H1 (cell line): Measurements from ENCODE around the gene INHA. TPM values are rescaled to one million over a fixed set of nuclear protein-coding genes. Genes with fewer than 3 reads are reported as not detected.

Experiments used
- CTCF ChIA-PET: fragments of 300-600 bp; sonication (Branson Sonifier 250); formaldehyde crosslinking; loops from one replicate; lab custom pipeline; 2021; ENCODE audit not compliant: partially characterized antibody; lab: Charles Lee
- POLR2A ChIA-PET: fragments of 300-600 bp; sonication (Branson Sonifier 250); formaldehyde crosslinking; loops from one replicate; lab custom pipeline; 2021; ENCODE audit warnings: inconsistent platforms; ENCODE audit not compliant: partially characterized antibody; lab: Charles Lee
- DNase-seq, 2 experiments: peaks; one replicate each; pipeline versions ENCODE4 v3.0.0 to v3.0.0-alpha.2; 2010 to 2022; ENCODE audit warnings: low spot score in 2 of 2, low read depth in 1 of 2, mixed read lengths in 1 of 2
- FAIRE-seq: peaks from 2 replicates; lab custom pipeline; 2011; peaks lifted over from hg19 to GRCh38; lab: Jason Lieb, UNC
- H2AFZ ChIP-seq: 2 replicates; pipeline ENCODE4 v1.8.1; 2012; ENCODE audit warnings: low read length, inconsistent platforms
- H2AK5ac ChIP-seq: 2 replicates; pipeline ENCODE4 v1.6.1; 2013; ENCODE audit warnings: low read depth, low read length
- H2BK120ac ChIP-seq: replicated peaks from 2 replicates; pipeline ENCODE3; 2013; ENCODE audit warnings: low read depth, low read length, inconsistent platforms
- H2BK12ac ChIP-seq: 2 replicates; pipeline ENCODE4 v1.6.1; 2013; ENCODE audit warnings: low read depth, low read length
- H2BK15ac ChIP-seq: 2 replicates; pipeline ENCODE4 v1.6.1; 2013; ENCODE audit warnings: low read length
- H2BK20ac ChIP-seq: 2 replicates; pipeline ENCODE4 v1.6.1; 2013; ENCODE audit warnings: low read length
- H2BK5ac ChIP-seq: 2 replicates; pipeline ENCODE4 v1.6.1; 2013; ENCODE audit warnings: low read depth, low read length
- H3K14ac ChIP-seq: 2 replicates; pipeline ENCODE4 v1.6.1; 2013; ENCODE audit warnings: inconsistent platforms; ENCODE audit not compliant: insufficient read length
- H3K18ac ChIP-seq: 2 replicates; pipeline ENCODE4 v1.6.1; 2013; ENCODE audit warnings: low read length; ENCODE audit errors: extremely low read depth
- H3K23ac ChIP-seq: 2 replicates; pipeline ENCODE4 v1.6.1; 2013; ENCODE audit warnings: inconsistent platforms; ENCODE audit not compliant: insufficient read length
- H3K23me2 ChIP-seq: 2 replicates; pipeline ENCODE4 v1.6.1; 2013; ENCODE audit warnings: low read depth, low read length
- H3K27ac ChIP-seq: 2 replicates; pipeline ENCODE4 v1.6.1; 2011; ENCODE audit warnings: low read depth, low read length, inconsistent platforms
- H3K27me3 ChIP-seq, 4 experiments: replicated peaks in 1 of 4; 1 replicate in 1 of 4; 2 replicates in 3 of 4; pipeline versions ENCODE4 v1.6.1 to v1.8.1; 2011 to 2013; ENCODE audit warnings: low read length in 3 of 4, mild to moderate bottlenecking in 3 of 4, inconsistent platforms in 2 of 4, mixed read lengths in 2 of 4, moderate library complexity in 1 of 4; ENCODE audit not compliant: control insufficient read depth in 3 of 4, insufficient read depth in 3 of 4; ENCODE audit errors: extremely low read depth in 1 of 4
- H3K36me3 ChIP-seq, 4 experiments: 2 replicates each; pipeline versions ENCODE4 v1.6.1 to v1.8.1; 2011 to 2013; ENCODE audit warnings: mild to moderate bottlenecking in 4 of 4, low read length in 3 of 4, moderate library complexity in 2 of 4, control low read depth in 1 of 4, inconsistent platforms in 1 of 4; ENCODE audit not compliant: insufficient read depth in 4 of 4, control insufficient read depth in 2 of 4
- H3K4ac ChIP-seq: replicated peaks from 2 replicates; pipeline ENCODE3; 2013; ENCODE audit warnings: low read length, low read depth, mixed read lengths, inconsistent platforms; ENCODE audit not compliant: insufficient read length
- H3K4me1 ChIP-seq, 4 experiments: replicated peaks in 1 of 4; 1 replicate in 1 of 4; 2 replicates in 3 of 4; pipeline versions ENCODE4 v1.6.1 to v1.8.1; 2011 to 2013; ENCODE audit warnings: low read length in 3 of 4, inconsistent platforms in 2 of 4, mixed read lengths in 1 of 4; ENCODE audit not compliant: insufficient read depth in 4 of 4, control insufficient read depth in 3 of 4
- H3K4me2 ChIP-seq, 2 experiments: 2 replicates each; pipeline versions ENCODE4 v1.6.1 to v1.8.1; 2011 to 2013; ENCODE audit warnings: low read depth in 2 of 2, low read length in 2 of 2, control low read depth in 1 of 2, inconsistent platforms in 1 of 2, mild to moderate bottlenecking in 1 of 2; ENCODE audit not compliant: insufficient read depth in 1 of 2
- H3K4me3 ChIP-seq, 4 experiments: fragments of 200-600, 300-600 bp in 1 of 4; sonication (generic), shearing (Covaris generic), sonication (Bioruptor Twin) in 1 of 4; 2 replicates each; pipeline versions ENCODE4 v1.5.1 to v1.8.1; 2011 to 2016; ENCODE audit warnings: low read length in 4 of 4, low read depth in 3 of 4, control low read depth in 2 of 4, inconsistent platforms in 2 of 4, mild to moderate bottlenecking in 2 of 4, mixed read lengths in 1 of 4, moderate library complexity in 1 of 4; ENCODE audit not compliant: insufficient read depth in 2 of 4; ENCODE audit errors: extremely low read depth in 1 of 4
- H3K56ac ChIP-seq: replicated peaks from 2 replicates; pipeline ENCODE3; 2013; ENCODE audit warnings: low read depth, mild to moderate bottlenecking, mixed read lengths, low read length, inconsistent platforms; ENCODE audit not compliant: insufficient read length
- H3K79me1 ChIP-seq: 2 replicates; pipeline ENCODE4 v1.6.1; 2013; ENCODE audit warnings: low read depth, low read length, control low read depth
- H3K79me2 ChIP-seq, 2 experiments: 2 replicates each; pipeline versions ENCODE4 v1.6.1 to v1.8.1; 2012 to 2013; ENCODE audit warnings: low read length in 2 of 2, mild to moderate bottlenecking in 2 of 2, inconsistent platforms in 1 of 2; ENCODE audit not compliant: insufficient read depth in 2 of 2, control insufficient read depth in 1 of 2
- H3K9ac ChIP-seq, 4 experiments: replicated peaks in 1 of 4; 1 replicate in 1 of 4; 2 replicates in 3 of 4; pipeline versions ENCODE4 v1.6.1 to v1.8.1; 2011 to 2013; ENCODE audit warnings: low read depth in 3 of 4, low read length in 3 of 4, control low read depth in 2 of 4, mild to moderate bottlenecking in 2 of 4, moderate library complexity in 2 of 4, inconsistent platforms in 1 of 4; ENCODE audit errors: extremely low read depth in 1 of 4
- H3K9me3 ChIP-seq, 2 experiments: 2 replicates each; pipeline versions ENCODE4 v1.6.1 to v1.8.1; 2012 to 2013; ENCODE audit warnings: mild to moderate bottlenecking in 2 of 2, moderate library complexity in 2 of 2, control low read depth in 1 of 2, inconsistent platforms in 1 of 2, low read depth in 1 of 2, low read length in 1 of 2, mixed read lengths in 1 of 2; ENCODE audit not compliant: insufficient read depth in 2 of 2
- H4K20me1 ChIP-seq, 2 experiments: replicated peaks in 1 of 2; 2 replicates each; pipeline versions ENCODE3 to v1.8.1; 2011 to 2013; ENCODE audit warnings: inconsistent platforms in 2 of 2, low read length in 2 of 2, mild to moderate bottlenecking in 1 of 2; ENCODE audit not compliant: insufficient read depth in 2 of 2, control insufficient read depth in 1 of 2
- H4K5ac ChIP-seq: 2 replicates; pipeline ENCODE4 v1.6.1; 2013; ENCODE audit warnings: low read length, low read depth, mixed read lengths, inconsistent platforms; ENCODE audit not compliant: insufficient read length
- H4K8ac ChIP-seq: 2 replicates; pipeline ENCODE4 v1.8.0; 2013; ENCODE audit warnings: mild to moderate bottlenecking, moderate library complexity, low read length, inconsistent platforms; ENCODE audit not compliant: insufficient read depth; ENCODE audit errors: extremely low read depth
- H4K91ac ChIP-seq: replicated peaks from 2 replicates; pipeline ENCODE3; 2013; ENCODE audit warnings: low read length, mixed read lengths, inconsistent platforms; ENCODE audit not compliant: insufficient read length
- CREB1 ChIP-seq: IDR thresholded peaks from 2 replicates; pipeline ENCODE4 v1.6.1; 2012; ENCODE audit warnings: inconsistent platforms
- EGR1 ChIP-seq: IDR thresholded peaks from 2 replicates; pipeline ENCODE4 v1.6.1; 2011; ENCODE audit warnings: low read depth, low read length, borderline replicate concordance
- HDAC6 ChIP-seq: IDR thresholded peaks from one replicate; pipeline ENCODE4 v1.7.1; 2012; ENCODE audit warnings: low read depth, mild to moderate bottlenecking, inconsistent platforms, low read length, moderate library complexity
- PHF8 ChIP-seq: fragments of 200-600 bp; sonication (generic); conservative IDR thresholded peaks from 2 replicates; pipeline ENCODE4 v1.7.1; 2012; ENCODE audit warnings: low read depth, mild to moderate bottlenecking, inconsistent platforms, low read length, moderate library complexity
- SIN3A ChIP-seq, 2 experiments: IDR thresholded peaks in 1 of 2; conservative IDR thresholded peaks in 1 of 2; 2 replicates each; pipeline ENCODE4 v1.6.1; 2011 to 2012; ENCODE audit warnings: low read length in 2 of 2, improper control_type of control experiment in 1 of 2, low read depth in 1 of 2, mild to moderate bottlenecking in 1 of 2
- SP4 ChIP-seq: IDR thresholded peaks from 2 replicates; pipeline ENCODE4 v1.6.1; 2012; ENCODE audit warnings: low read length, inconsistent platforms
- YY1 ChIP-seq: IDR thresholded peaks from 2 replicates; pipeline ENCODE4 v1.6.1; 2011; ENCODE audit warnings: low read depth, mild to moderate bottlenecking, low read length
- ZNF274 ChIP-seq: IDR thresholded peaks from 2 replicates; pipeline ENCODE4 v1.7.0; 2012; ENCODE audit warnings: low read length, borderline replicate concordance; ENCODE audit errors: extremely low read depth
- WGBS, 2 experiments: shearing (Covaris generic) in 1 of 2; methylation state at CpG; one replicate each; pipeline versions ENCODE4 v1.1.6 to v1.1.7; 2013 to 2015; ENCODE audit warnings: low lambda C conversion rate in 2 of 2, mixed read lengths in 2 of 2, inconsistent platforms in 1 of 2, low coverage in 1 of 2, missing lambda C conversion rate in 1 of 2; ENCODE audit not compliant: insufficient replicate concordance in 2 of 2, insufficient coverage in 1 of 2, insufficient read length in 1 of 2; ENCODE audit errors: extremely low coverage in 1 of 2, missing lambda C conversion rate in 1 of 2; 5-methylcytosine and 5-hydroxymethylcytosine counted together
- polyA plus RNA-seq, 7 experiments: library from polyadenylated mRNA; depleted of rRNA in 3 of 7; stranded (reverse) in 5 of 7; unstranded in 2 of 7; fragments of >200 nt in 5 of 7; fragments of 200-250 nt in 2 of 7; gene quantifications; 1 replicate in 5 of 7; 2 replicates in 1 of 7; 4 replicates in 1 of 7; pipeline versions ENCODE4 v1.2.1 to v1.2.3, GENCODE V29; 2011 to 2013; ENCODE audit warnings: missing spikeins in 2 of 7, mixed read lengths in 2 of 7
- total RNA-seq: library from RNA; stranded (reverse); fragmentation: NEBNext Ultra II Directional; extraction: Animal tissue kit (Norgen Biotek cat#: 25700); gene quantifications from 2 replicates; pipeline ENCODE4 v1.2.1, GENCODE V29; 2021
- TF ChIP-seq, protein P1 (sequence below), 3 experiments: IDR thresholded peaks; 1 replicate in 2 of 3; 2 replicates in 1 of 3; pipeline versions ENCODE4 v1.5.1 to v1.6.1; 2011; ENCODE audit warnings: low read length in 3 of 3, mild to moderate bottlenecking in 3 of 3, inconsistent platforms in 2 of 3, low read depth in 1 of 3, moderate library complexity in 1 of 3; ENCODE audit not compliant: insufficient read depth in 1 of 3; ENCODE audit errors: control extremely low read depth in 1 of 3
- TF ChIP-seq, protein P2 (sequence below): IDR thresholded peaks from 2 replicates; pipeline ENCODE4 v1.6.1; 2011; ENCODE audit warnings: low read depth, mild to moderate bottlenecking, low read length; ENCODE audit not compliant: insufficient read depth

INHA gene
- total and polyA plus RNA-seq, 2 of the 8 experiments (the other 6 are each of a cell fraction or from before 2014, with no cell fraction given): 0.65 to 2.7 TPM

DNA sequence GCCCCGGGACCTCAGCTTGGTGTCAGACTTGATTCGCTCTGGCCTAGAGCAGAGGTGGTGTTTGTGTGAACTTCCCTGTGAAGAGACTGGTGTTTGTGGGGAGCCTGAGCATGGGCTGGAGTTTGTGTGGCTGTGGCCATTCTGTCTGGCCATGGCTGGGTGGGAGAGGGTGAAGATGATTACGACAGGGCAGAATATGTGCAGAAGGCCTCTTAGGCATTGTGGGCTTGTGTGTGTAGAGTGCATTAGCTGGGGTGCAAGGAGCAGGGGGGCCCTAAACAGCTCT is 11.3 kb upstream of the INHA start:
- H2BK5ac ChIP-seq: peak overlapping the region; percentile 97
- H3K4ac ChIP-seq: peak overlapping the region; percentile 98
- peaks cover 6 to 48% (median 41%) of the 10 kb centered on the region in 4 experiments for H3K4me1 ChIP-seq
- no peak overlapping the region for H3K14ac ChIP-seq
- H3K27me3 ChIP-seq: no peaks in the 10 kb centered on the region
- DNase-seq (no peak), FAIRE-seq (no peak)
- peak overlapping the region; percentile 98 for H2BK15ac ChIP-seq
- H3K4me2 ChIP-seq: no peak overlapping the region; a peak in 1 of 4 replicates
- peak overlapping the region; percentile 100 for H2BK12ac ChIP-seq
- H4K5ac ChIP-seq: no peak overlapping the region
- H3K9ac ChIP-seq: no peak overlapping the region; a peak in 3 of 7 replicates
- ChIA-PET POLR2A (interaction anchor here (1.1 to 17.5 kb wide), 7 partner anchors 9 to 75 kb away, joined by 3 to 293 read pairs (median 44); partner anchors contain the start of genes CHPF, INHA, OBSL1 and STK11IP), CTCF (interaction anchor here (0.7 to 19.7 kb wide), 43 partner anchors 8 to 207 kb away, joined by 3 to 293 read pairs (median 5); partner anchors contain the start of genes CHPF, DNPEP, INHA and OBSL1)
- no peak overlapping the region for H3K56ac ChIP-seq
- H3K4me3 ChIP-seq: no peak overlapping the region
- peaks cover 0 to 4% of the 10 kb centered on the region in 2 experiments; a peak in 1 of 4 replicates for H3K79me2 ChIP-seq
- 0 out of 2 replicates have a peak, but pooled peaks cover 2% of the 10 kb centered on the region for H3K79me1 ChIP-seq
- H2AFZ ChIP-seq: no peak overlapping the region
- peaks cover 0 to 29% (median 11%) of the 10 kb centered on the region in 4 experiments; a peak in 6 of 8 replicates for H3K36me3 ChIP-seq
- peaks cover 0 to 1% of the 10 kb centered on the region in 2 experiments for H4K20me1 ChIP-seq
- H4K8ac ChIP-seq: peak overlapping the region; percentile 47; the same call in 1 of the 2 replicates
- peak overlapping the region; percentile 54; the same call in 1 of the 2 replicates for H3K27ac ChIP-seq
- peak overlapping the region; percentile 65 for H2BK120ac ChIP-seq
- H3K23ac ChIP-seq: no peak overlapping the region
- no peaks in the 10 kb centered on the region for H3K9me3 ChIP-seq
- H3K18ac ChIP-seq: peak overlapping the region; percentile 95
- peak overlapping the region; percentile 97; the same call in 1 of the 2 replicates for H2AK5ac ChIP-seq
- no peaks in the 10 kb centered on the region for H3K23me2 ChIP-seq
- peak overlapping the region; percentile 92 for H4K91ac ChIP-seq
- peak overlapping the region; percentile 97 for H2BK20ac ChIP-seq
- WGBS, 2 experiments: 89% methylated on average over 3 of the region's 3 CpGs; no CpG with 5 or more reads in 1 of the 2 experiments
- TF ChIP-seq, protein P1, sequence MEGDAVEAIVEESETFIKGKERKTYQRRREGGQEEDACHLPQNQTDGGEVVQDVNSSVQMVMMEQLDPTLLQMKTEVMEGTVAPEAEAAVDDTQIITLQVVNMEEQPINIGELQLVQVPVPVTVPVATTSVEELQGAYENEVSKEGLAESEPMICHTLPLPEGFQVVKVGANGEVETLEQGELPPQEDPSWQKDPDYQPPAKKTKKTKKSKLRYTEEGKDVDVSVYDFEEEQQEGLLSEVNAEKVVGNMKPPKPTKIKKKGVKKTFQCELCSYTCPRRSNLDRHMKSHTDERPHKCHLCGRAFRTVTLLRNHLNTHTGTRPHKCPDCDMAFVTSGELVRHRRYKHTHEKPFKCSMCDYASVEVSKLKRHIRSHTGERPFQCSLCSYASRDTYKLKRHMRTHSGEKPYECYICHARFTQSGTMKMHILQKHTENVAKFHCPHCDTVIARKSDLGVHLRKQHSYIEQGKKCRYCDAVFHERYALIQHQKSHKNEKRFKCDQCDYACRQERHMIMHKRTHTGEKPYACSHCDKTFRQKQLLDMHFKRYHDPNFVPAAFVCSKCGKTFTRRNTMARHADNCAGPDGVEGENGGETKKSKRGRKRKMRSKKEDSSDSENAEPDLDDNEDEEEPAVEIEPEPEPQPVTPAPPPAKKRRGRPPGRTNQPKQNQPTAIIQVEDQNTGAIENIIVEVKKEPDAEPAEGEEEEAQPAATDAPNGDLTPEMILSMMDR (IDR thresholded peaks at IDR 0.05; ENCODE audit: control extremely low read depth in 1 of 3, insufficient read depth in 1 of 3, low read depth in 1 of 3, low read length in 3 of 3): no peak
- TF ChIP-seq EGR1: no peak
- TF ChIP-seq ZNF274: no peak
- no peak for TF ChIP-seq SIN3A (conservative IDR thresholded peaks at IDR 0.05 in 1 of 2, IDR thresholded peaks at IDR 0.05 in 1 of 2; ENCODE audit: low read depth in 1 of 2, low read length in 2 of 2)
- no peak for TF ChIP-seq PHF8
- TF ChIP-seq SP4: no peak
- TF ChIP-seq HDAC6: no peak
- TF ChIP-seq, protein P2, sequence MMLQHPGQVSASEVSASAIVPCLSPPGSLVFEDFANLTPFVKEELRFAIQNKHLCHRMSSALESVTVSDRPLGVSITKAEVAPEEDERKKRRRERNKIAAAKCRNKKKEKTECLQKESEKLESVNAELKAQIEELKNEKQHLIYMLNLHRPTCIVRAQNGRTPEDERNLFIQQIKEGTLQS: no peak
- TF ChIP-seq CREB1: no peak
- TF ChIP-seq YY1: no peak
